Lower leg skin (tissue), 4 donors: ENCODE results near the gene PCGF2. TPM values are rescaled to one million over a fixed set of nuclear protein-coding genes. Genes with fewer than 3 reads are reported as not detected.

ENCODE experiments used
- DNase-seq, 2 donors: peaks; one replicate each; pipeline ENCODE4 v3.0.0-alpha.2; 2019; ENCODE audit warnings: low spot score in 2 of 2
- H3K4me3 ChIP-seq: fragments of 200-600 bp; sonication (generic); 2 replicates; pipeline ENCODE4 v1.5.1; 2017; ENCODE audit warnings: mild to moderate bottlenecking, low read depth; ENCODE audit not compliant: poor library complexity, severe bottlenecking
- POLR2A ChIP-seq, 2 donors: fragments of 450-650 bp; IDR thresholded peaks; one replicate each; pipeline ENCODE4 v1.6.1; 2016 to 2017; ENCODE audit warnings: antibody characterized with exemption in 2 of 2, mild to moderate bottlenecking in 1 of 2, moderate library complexity in 1 of 2
- WGBS, 2 donors: methylation state at CpG; one replicate each; pipeline ENCODE4 v1.1.5; 2018; 5-methylcytosine and 5-hydroxymethylcytosine counted together
- intact Hi-C: fragments of 100-400 bp; cut with DNase I; formaldehyde crosslinking; loops from one replicate; pipeline ENCODE4 v1.15.0; 2023; ENCODE audit warnings: low total_unique reads
- microRNA-seq, 2 donors: library from miRNA; unstranded; fragments of <30 nt; microRNA quantifications; one replicate each; pipeline ENCODE4, GENCODE V29; 2016; ENCODE audit warnings: borderline replicate concordance in 2 of 2, borderline number of aligned reads in 1 of 2
- total RNA-seq, 4 donors: library from RNA; depleted of rRNA; stranded (reverse); fragments of >200 nt; gene quantifications; one replicate each; pipeline ENCODE4 v1.1.0, GENCODE V29; 2016
- TF ChIP-seq, protein P1 (sequence below), 3 donors: fragments of 450-650 bp; IDR thresholded peaks; one replicate each; pipeline ENCODE4 v1.5.1; 2016; ENCODE audit warnings: antibody characterized with exemption in 3 of 3, mild to moderate bottlenecking in 3 of 3, moderate library complexity in 2 of 3

Gene PCGF2
- total RNA-seq, 4 donors from 2014 or later: 7.5 to 11.4 (median 8.6) TPM

GRCh38 chr17:38687286-38687685 lies 60.9 kb downstream of the PCGF2 start:
- TF ChIP-seq POLR2A (IDR thresholded peaks at IDR 0.05): no peak
- TF ChIP-seq, protein P1, sequence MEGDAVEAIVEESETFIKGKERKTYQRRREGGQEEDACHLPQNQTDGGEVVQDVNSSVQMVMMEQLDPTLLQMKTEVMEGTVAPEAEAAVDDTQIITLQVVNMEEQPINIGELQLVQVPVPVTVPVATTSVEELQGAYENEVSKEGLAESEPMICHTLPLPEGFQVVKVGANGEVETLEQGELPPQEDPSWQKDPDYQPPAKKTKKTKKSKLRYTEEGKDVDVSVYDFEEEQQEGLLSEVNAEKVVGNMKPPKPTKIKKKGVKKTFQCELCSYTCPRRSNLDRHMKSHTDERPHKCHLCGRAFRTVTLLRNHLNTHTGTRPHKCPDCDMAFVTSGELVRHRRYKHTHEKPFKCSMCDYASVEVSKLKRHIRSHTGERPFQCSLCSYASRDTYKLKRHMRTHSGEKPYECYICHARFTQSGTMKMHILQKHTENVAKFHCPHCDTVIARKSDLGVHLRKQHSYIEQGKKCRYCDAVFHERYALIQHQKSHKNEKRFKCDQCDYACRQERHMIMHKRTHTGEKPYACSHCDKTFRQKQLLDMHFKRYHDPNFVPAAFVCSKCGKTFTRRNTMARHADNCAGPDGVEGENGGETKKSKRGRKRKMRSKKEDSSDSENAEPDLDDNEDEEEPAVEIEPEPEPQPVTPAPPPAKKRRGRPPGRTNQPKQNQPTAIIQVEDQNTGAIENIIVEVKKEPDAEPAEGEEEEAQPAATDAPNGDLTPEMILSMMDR (IDR thresholded peaks at IDR 0.05): no peak
- intact Hi-C loops: no loop called here
- H3K4me3 ChIP-seq: no peak overlapping the region
- WGBS, 2 donors: 89 to 90% methylated on average over 5 of the region's 5 CpGs
- DNase-seq: no peak

- 74 to 80% methylated on average over 12 of the region's 12 CpGs for WGBS, 2 donors
- DNase-seq: no peak
- intact Hi-C loops: no loop called here
- H3K4me3 ChIP-seq: no peak overlapping the region
- TF ChIP-seq, protein P1 (IDR thresholded peaks at IDR 0.05): no peak
- no peak for TF ChIP-seq POLR2A (IDR thresholded peaks at IDR 0.05)
Measured at GRCh38 chr17:38685491-38685890, 62.6 kb downstream of the PCGF2 start.

Small RNA genes within 50 kb of the gene (microRNA-seq; reads per million reads assigned to microRNA genes)
- gene MIR4726 (0 reads per million in 2 donors), gene MIR4734 (0 reads per million in 2 donors)

Other genes with a start within 250 kb of the PCGF2 start
- gene SRCIN1, start 142.4 kb downstream of the PCGF2 start, total RNA-seq: 10 to 100 TPM; 12.0 to 20.2 (median 15.6) TPM
- gene EPOP, start 73.4 kb downstream of the PCGF2 start, total RNA-seq: 1 to 10 TPM; 1.8 to 8.7 (median 3.3) TPM
- gene MLLT6, start 43.1 kb downstream of the PCGF2 start, total RNA-seq: 10 to 100 TPM; 46.1 to 85.0 (median 54.0) TPM
- gene CISD3, start 18.0 kb downstream of the PCGF2 start, total RNA-seq: 1 to 10 TPM; 3.7 to 7.8 (median 5.4) TPM
- 100 to 1,000 TPM; 115 to 149 (median 139) TPM for gene PSMB3, start 4.4 kb upstream of the PCGF2 start, total RNA-seq
- gene PIP4K2B, start 51.2 kb upstream of the PCGF2 start, total RNA-seq: 10 to 100 TPM; 19.5 to 45.4 (median 33.6) TPM
- 10 to 100 TPM; 24.2 to 49.8 (median 33.3) TPM for gene CWC25, start 77.0 kb upstream of the PCGF2 start, total RNA-seq
- 1,000 to 10,000 TPM; 1,475 to 2,290 (median 1,639) TPM for gene RPL23, start 105.4 kb upstream of the PCGF2 start, total RNA-seq
- 10 to 100 TPM; 51.8 to 76.2 (median 63.9) TPM for gene LASP1, start 121.7 kb upstream of the PCGF2 start, total RNA-seq
- not detected for gene FBXO47, start 219.1 kb upstream of the PCGF2 start, total RNA-seq